K562 (cell line): Measurements from ENCODE around the gene PPM1G. TPM values are rescaled to one million over a fixed set of nuclear protein-coding genes. Genes with fewer than 3 reads are reported as not detected.

ENCODE experiments used
- CBX2 ChIP-seq: fragments of 200-600 bp; sonication (generic); IDR thresholded peaks from one replicate; pipeline ENCODE4 v1.6.1; 2012; ENCODE audit warnings: mild to moderate bottlenecking, low read length, inconsistent platforms; ENCODE audit not compliant: insufficient read depth, poor library complexity, severe bottlenecking
- EHMT2 ChIP-seq: fragments of 450-650 bp; IDR thresholded peaks from 2 replicates; pipeline ENCODE4 v1.6.1; 2018; ENCODE audit warnings: antibody characterized with exemption
- ERF ChIP-seq: fragments of 450-650 bp; formaldehyde crosslinking; IDR thresholded peaks from 2 replicates; pipeline ENCODE4 v1.4.0; 2020; ENCODE audit warnings: mild to moderate bottlenecking, mixed read lengths
- HINFP ChIP-seq: fragments of 450-650 bp; conservative IDR thresholded peaks from 2 replicates; pipeline ENCODE4 v1.6.1; 2016; ENCODE audit warnings: missing genetic modification characterization, low read depth, mild to moderate bottlenecking, control low read depth, missing compliant biosample characterization
- HNRNPH1 ChIP-seq: fragments of 200-400 bp; formaldehyde crosslinking; optimal IDR thresholded peaks from 2 replicates; pipeline ENCODE3; 2017; ENCODE audit warnings: low read depth, mild to moderate bottlenecking, low read length, moderate library complexity
- KHSRP ChIP-seq: fragments of 450-650 bp; IDR thresholded peaks from 2 replicates; pipeline ENCODE4 v1.6.1; 2017
- KLF1 ChIP-seq: fragments of 450-650 bp; IDR thresholded peaks from 2 replicates; pipeline ENCODE4 v1.6.1; 2016; ENCODE audit warnings: missing genetic modification characterization, missing compliant biosample characterization
- NCOA2 ChIP-seq, 2 experiments: fragments of 450-650 bp; IDR thresholded peaks; 2 replicates each; pipeline ENCODE4 v1.6.1; 2018; ENCODE audit warnings: mild to moderate bottlenecking in 2 of 2, moderate library complexity in 1 of 2; ENCODE audit not compliant: partially characterized antibody in 2 of 2
- NCOA4 ChIP-seq: fragments of 450-650 bp; IDR thresholded peaks from 2 replicates; pipeline ENCODE4 v1.6.1; 2018; ENCODE audit warnings: mild to moderate bottlenecking; ENCODE audit not compliant: partially characterized antibody
- POLR2B ChIP-seq: fragments of 450-650 bp; IDR thresholded peaks from 2 replicates; pipeline ENCODE4 v1.6.1; 2018; ENCODE audit warnings: low read depth; ENCODE audit not compliant: partially characterized antibody
- RBM39 ChIP-seq: fragments of 200-400 bp; formaldehyde crosslinking; optimal IDR thresholded peaks from 2 replicates; pipeline ENCODE3; 2018; ENCODE audit warnings: low read depth, low read length
- RUNX1 ChIP-seq: sonication (generic); IDR thresholded peaks from 2 replicates; pipeline ENCODE4 v1.6.1; 2016; ENCODE audit warnings: antibody characterized with exemption, low read depth
- SAFB2 ChIP-seq: fragments of 200-400 bp; formaldehyde crosslinking; IDR thresholded peaks from 2 replicates; pipeline ENCODE4 v1.6.1; 2018; ENCODE audit warnings: borderline replicate concordance, low read length, low read depth, moderate library complexity; ENCODE audit not compliant: severe bottlenecking
- TBL1XR1 ChIP-seq, 2 experiments: IDR thresholded peaks; 2 replicates each; pipeline ENCODE4 v1.6.1; 2012; ENCODE audit warnings: improper control_type of control experiment in 2 of 2, low read length in 2 of 2, mild to moderate bottlenecking in 1 of 2
- TCFL5 ChIP-seq: fragments of 250-450 bp; sonication (Bioruptor Pico); conservative IDR thresholded peaks from 2 replicates; pipeline ENCODE4 v1.6.1; 2021; ENCODE audit warnings: mild to moderate bottlenecking, moderate library complexity, matching md5 sums
- U2AF1 ChIP-seq: fragments of 200-400 bp; formaldehyde crosslinking; optimal IDR thresholded peaks from 2 replicates; pipeline ENCODE3; 2017; ENCODE audit warnings: mild to moderate bottlenecking, low read depth, low read length, moderate library complexity
- VEZF1 ChIP-seq: fragments of 200-800 bp; sonication (Bioruptor generic); IDR thresholded peaks from 2 replicates; pipeline ENCODE4 v1.6.1; 2017; ENCODE audit warnings: missing genetic modification characterization, missing compliant biosample characterization
- ZBTB43 ChIP-seq: sonication (generic); formaldehyde crosslinking; IDR thresholded peaks from 2 replicates; pipeline ENCODE4 v1.8.0; 2023; ENCODE audit warnings: mild to moderate bottlenecking, missing genetic modification reagents
- ZNF511 ChIP-seq: sonication (generic); formaldehyde crosslinking; IDR thresholded peaks from 2 replicates; pipeline ENCODE4 v1.8.0; 2022; ENCODE audit warnings: mild to moderate bottlenecking, missing genetic modification reagents
- ZNF512 ChIP-seq: IDR thresholded peaks from 2 replicates; pipeline ENCODE4 v1.6.1; 2016; ENCODE audit warnings: missing genetic modification characterization, missing compliant biosample characterization
- ZNF57 ChIP-seq: fragments of 450-650 bp; formaldehyde crosslinking; IDR thresholded peaks from 2 replicates; pipeline ENCODE4 v1.4.0; 2020; ENCODE audit warnings: mild to moderate bottlenecking, moderate library complexity
- ZSCAN29 ChIP-seq: fragments of 450-650 bp; IDR thresholded peaks from 2 replicates; pipeline ENCODE4 v1.6.1; 2017
- polyA plus RNA-seq, 8 experiments: library from polyadenylated mRNA; depleted of rRNA in 4 of 8; stranded (reverse) in 5 of 8; unstranded in 3 of 8; fragments of >200 nt; fragmentation: Nextera tagmentation in 2 of 8; fragmentation: Illumina TruSeq in 1 of 8; extraction: Ambion mirVana in 2 of 8; extraction: Trizol in 1 of 8; gene quantifications; 2 replicates each; pipeline versions ENCODE4 v1.2.1 to v1.2.3, GENCODE V29; 2011 to 2014; ENCODE audit warnings: inconsistent platforms in 1 of 8, missing spikeins in 1 of 8
- total RNA-seq, 7 experiments: library from RNA; depleted of rRNA in 6 of 7; stranded (reverse); fragments of >200 nt in 6 of 7; fragmentation: Illumina TruSeq in 2 of 7; extraction: Trizol in 2 of 7; gene quantifications; 2 replicates each; pipeline versions ENCODE4 v1.2.1 to v1.2.3, GENCODE V29; 2011 to 2021; ENCODE audit warnings: low replicate concordance in 1 of 7

Gene PPM1G
- total and polyA plus RNA-seq, 9 of the 15 experiments (the other 6 are each of a cell fraction or from before 2014, with no cell fraction given) = 61.7 to 230 (median 153) TPM

GRCh38 chr2:27353762-27354596, 55.4 kb downstream of the PPM1G start (continued):
- TF ChIP-seq EHMT2 = no peak
- no peak for TF ChIP-seq TCFL5
- no peak for TF ChIP-seq TBL1XR1 (IDR thresholded peaks at IDR 0.05; ENCODE audit: low read length in 2 of 2)
- no peak for TF ChIP-seq HINFP
- no peak for TF ChIP-seq POLR2B
- no peak for TF ChIP-seq ZNF57 (CRISPR knock-in tag)
- no peak for TF ChIP-seq SAFB2
- no peak for TF ChIP-seq KLF1
- TF ChIP-seq VEZF1 (CRISPR knock-in tag) = 0 out of 2 replicates have a peak, but pooled peaks have one; percentile 17
- no peak for TF ChIP-seq CBX2
- no peak for TF ChIP-seq NCOA4
- TF ChIP-seq RUNX1 = no peak
- no peak for TF ChIP-seq KHSRP
- no peak for TF ChIP-seq ZNF511
- no peak for TF ChIP-seq NCOA2 (IDR thresholded peaks at IDR 0.05; ENCODE audit: partially characterized antibody in 2 of 2)
- TF ChIP-seq ZBTB43 (CRISPR knock-in tag) = no peak
- TF ChIP-seq HNRNPH1 = no peak
- no peak for TF ChIP-seq ERF (CRISPR knock-in tag)
- TF ChIP-seq ZSCAN29 = peak; percentile 50; the same call in 1 of the 2 replicates
- no peak for TF ChIP-seq RBM39
- TF ChIP-seq U2AF1 = no peak
- no peak for TF ChIP-seq ZNF512
